Measurements from ENCODE around the gene TMEM243. TPM values are rescaled to one million over a fixed set of nuclear protein-coding genes. Genes with fewer than 3 reads are reported as not detected.

TMEM243 gene
- total and polyA plus RNA-seq, 2 experiments from 2014 or later = 44.5 to 82.5 TPM

DNA sequence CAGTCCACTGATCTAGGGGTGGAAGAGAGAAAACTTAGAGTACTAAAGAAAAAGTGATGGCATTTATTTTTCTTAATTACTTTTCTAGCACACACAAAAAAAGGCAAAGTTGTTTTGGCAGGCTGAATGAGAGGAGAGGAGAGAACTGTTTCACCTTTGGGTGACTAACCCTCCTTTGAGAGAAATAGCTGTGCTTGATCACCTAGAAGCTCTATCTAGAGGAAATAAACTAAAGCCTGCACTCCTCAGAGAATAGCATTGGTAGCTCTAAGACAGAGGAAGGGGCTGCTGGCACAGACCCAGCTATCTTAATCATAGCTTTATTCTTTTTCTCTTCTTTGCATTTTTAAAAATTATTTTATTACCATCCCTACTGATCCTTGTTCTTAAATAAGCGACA lies 6.3 kb downstream of the TMEM243 start:
- H4K20me1 ChIP-seq (replicated peaks; ENCODE audit: insufficient read depth) = peaks cover 20% of the 10 kb centered on the region

DNA sequence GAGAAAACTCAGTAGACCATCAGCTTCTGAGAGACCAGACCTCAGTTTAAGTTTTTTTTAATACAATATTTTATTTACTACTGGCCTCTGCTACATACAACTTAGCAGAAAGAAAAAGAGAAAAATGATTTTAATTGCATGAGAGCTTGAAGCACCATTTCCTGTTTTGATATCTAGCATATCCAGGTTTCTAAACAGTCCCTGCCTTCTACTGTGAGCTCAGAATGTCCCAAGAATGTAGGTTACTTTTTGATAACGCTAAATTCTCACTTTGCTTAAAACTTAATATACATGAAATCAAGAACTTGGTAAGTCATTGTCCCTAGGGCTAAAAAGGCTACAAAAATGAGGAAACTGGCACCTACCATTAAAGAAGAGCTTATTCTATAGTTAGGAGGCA lies 7.0 kb downstream of the TMEM243 start:
- no peak overlapping the region for H3K27ac ChIP-seq (ENCODE audit: low read depth)
- H3K9me2 ChIP-seq (ENCODE audit: insufficient read depth) = 0 out of 2 replicates have a peak, but pooled peaks cover 8% of the 10 kb centered on the region
- H3K4me1 ChIP-seq (ENCODE audit: insufficient read depth) = no peaks in the 10 kb centered on the region
- no peaks in the 10 kb centered on the region for H3K27me3 ChIP-seq (ENCODE audit: insufficient read depth)
- peaks cover 90% of the 10 kb centered on the region for H3K79me2 ChIP-seq (replicated peaks; ENCODE audit: insufficient read depth)
- H3K4me3 ChIP-seq = no peak overlapping the region
- H3K4me2 ChIP-seq = no peak overlapping the region
- peaks cover 6% of the 10 kb centered on the region for H3K27me3 Mint-ChIP-seq (ENCODE audit: insufficient read depth, low read depth, poor library complexity)
- H2AFZ ChIP-seq = no peak overlapping the region
- H3K4me3 Mint-ChIP-seq = no peak overlapping the region
- peaks cover 5% of the 10 kb centered on the region; the same call in 2 of the 3 replicates for H3K4me1 Mint-ChIP-seq
- H4K20me1 ChIP-seq (replicated peaks; ENCODE audit: insufficient read depth) = peaks cover 14% of the 10 kb centered on the region
- no peaks in the 10 kb centered on the region for H3F3A ChIP-seq (replicated peaks; ENCODE audit: low read depth)
- H3K27ac Mint-ChIP-seq = no peak overlapping the region
- H3K36me3 ChIP-seq (ENCODE audit: insufficient read depth) = no peaks in the 10 kb centered on the region
- no peak for DNase-seq (ENCODE audit: low spot score)
- ATAC-seq = no peak
- H3K9me3 Mint-ChIP-seq = peaks cover 16% of the 10 kb centered on the region
- H3K36me3 Mint-ChIP-seq (ENCODE audit: low read depth) = peaks cover 57% of the 10 kb centered on the region
- TF ChIP-seq, protein P1, sequence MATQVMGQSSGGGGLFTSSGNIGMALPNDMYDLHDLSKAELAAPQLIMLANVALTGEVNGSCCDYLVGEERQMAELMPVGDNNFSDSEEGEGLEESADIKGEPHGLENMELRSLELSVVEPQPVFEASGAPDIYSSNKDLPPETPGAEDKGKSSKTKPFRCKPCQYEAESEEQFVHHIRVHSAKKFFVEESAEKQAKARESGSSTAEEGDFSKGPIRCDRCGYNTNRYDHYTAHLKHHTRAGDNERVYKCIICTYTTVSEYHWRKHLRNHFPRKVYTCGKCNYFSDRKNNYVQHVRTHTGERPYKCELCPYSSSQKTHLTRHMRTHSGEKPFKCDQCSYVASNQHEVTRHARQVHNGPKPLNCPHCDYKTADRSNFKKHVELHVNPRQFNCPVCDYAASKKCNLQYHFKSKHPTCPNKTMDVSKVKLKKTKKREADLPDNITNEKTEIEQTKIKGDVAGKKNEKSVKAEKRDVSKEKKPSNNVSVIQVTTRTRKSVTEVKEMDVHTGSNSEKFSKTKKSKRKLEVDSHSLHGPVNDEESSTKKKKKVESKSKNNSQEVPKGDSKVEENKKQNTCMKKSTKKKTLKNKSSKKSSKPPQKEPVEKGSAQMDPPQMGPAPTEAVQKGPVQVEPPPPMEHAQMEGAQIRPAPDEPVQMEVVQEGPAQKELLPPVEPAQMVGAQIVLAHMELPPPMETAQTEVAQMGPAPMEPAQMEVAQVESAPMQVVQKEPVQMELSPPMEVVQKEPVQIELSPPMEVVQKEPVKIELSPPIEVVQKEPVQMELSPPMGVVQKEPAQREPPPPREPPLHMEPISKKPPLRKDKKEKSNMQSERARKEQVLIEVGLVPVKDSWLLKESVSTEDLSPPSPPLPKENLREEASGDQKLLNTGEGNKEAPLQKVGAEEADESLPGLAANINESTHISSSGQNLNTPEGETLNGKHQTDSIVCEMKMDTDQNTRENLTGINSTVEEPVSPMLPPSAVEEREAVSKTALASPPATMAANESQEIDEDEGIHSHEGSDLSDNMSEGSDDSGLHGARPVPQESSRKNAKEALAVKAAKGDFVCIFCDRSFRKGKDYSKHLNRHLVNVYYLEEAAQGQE (IDR thresholded peaks at IDR 0.05; ENCODE audit: unreplicated experiment) = no peak
- no peak for TF ChIP-seq POLR2AphosphoS5 (IDR thresholded peaks at IDR 0.05; ENCODE audit: low read depth)
- TF ChIP-seq EZH2 (IDR thresholded peaks at IDR 0.05; ENCODE audit: low read depth, unreplicated experiment) = no peak
- TF ChIP-seq, protein P2, sequence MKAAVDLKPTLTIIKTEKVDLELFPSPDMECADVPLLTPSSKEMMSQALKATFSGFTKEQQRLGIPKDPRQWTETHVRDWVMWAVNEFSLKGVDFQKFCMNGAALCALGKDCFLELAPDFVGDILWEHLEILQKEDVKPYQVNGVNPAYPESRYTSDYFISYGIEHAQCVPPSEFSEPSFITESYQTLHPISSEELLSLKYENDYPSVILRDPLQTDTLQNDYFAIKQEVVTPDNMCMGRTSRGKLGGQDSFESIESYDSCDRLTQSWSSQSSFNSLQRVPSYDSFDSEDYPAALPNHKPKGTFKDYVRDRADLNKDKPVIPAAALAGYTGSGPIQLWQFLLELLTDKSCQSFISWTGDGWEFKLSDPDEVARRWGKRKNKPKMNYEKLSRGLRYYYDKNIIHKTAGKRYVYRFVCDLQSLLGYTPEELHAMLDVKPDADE (IDR thresholded peaks at IDR 0.05) = no peak
- TF ChIP-seq, protein P3, sequence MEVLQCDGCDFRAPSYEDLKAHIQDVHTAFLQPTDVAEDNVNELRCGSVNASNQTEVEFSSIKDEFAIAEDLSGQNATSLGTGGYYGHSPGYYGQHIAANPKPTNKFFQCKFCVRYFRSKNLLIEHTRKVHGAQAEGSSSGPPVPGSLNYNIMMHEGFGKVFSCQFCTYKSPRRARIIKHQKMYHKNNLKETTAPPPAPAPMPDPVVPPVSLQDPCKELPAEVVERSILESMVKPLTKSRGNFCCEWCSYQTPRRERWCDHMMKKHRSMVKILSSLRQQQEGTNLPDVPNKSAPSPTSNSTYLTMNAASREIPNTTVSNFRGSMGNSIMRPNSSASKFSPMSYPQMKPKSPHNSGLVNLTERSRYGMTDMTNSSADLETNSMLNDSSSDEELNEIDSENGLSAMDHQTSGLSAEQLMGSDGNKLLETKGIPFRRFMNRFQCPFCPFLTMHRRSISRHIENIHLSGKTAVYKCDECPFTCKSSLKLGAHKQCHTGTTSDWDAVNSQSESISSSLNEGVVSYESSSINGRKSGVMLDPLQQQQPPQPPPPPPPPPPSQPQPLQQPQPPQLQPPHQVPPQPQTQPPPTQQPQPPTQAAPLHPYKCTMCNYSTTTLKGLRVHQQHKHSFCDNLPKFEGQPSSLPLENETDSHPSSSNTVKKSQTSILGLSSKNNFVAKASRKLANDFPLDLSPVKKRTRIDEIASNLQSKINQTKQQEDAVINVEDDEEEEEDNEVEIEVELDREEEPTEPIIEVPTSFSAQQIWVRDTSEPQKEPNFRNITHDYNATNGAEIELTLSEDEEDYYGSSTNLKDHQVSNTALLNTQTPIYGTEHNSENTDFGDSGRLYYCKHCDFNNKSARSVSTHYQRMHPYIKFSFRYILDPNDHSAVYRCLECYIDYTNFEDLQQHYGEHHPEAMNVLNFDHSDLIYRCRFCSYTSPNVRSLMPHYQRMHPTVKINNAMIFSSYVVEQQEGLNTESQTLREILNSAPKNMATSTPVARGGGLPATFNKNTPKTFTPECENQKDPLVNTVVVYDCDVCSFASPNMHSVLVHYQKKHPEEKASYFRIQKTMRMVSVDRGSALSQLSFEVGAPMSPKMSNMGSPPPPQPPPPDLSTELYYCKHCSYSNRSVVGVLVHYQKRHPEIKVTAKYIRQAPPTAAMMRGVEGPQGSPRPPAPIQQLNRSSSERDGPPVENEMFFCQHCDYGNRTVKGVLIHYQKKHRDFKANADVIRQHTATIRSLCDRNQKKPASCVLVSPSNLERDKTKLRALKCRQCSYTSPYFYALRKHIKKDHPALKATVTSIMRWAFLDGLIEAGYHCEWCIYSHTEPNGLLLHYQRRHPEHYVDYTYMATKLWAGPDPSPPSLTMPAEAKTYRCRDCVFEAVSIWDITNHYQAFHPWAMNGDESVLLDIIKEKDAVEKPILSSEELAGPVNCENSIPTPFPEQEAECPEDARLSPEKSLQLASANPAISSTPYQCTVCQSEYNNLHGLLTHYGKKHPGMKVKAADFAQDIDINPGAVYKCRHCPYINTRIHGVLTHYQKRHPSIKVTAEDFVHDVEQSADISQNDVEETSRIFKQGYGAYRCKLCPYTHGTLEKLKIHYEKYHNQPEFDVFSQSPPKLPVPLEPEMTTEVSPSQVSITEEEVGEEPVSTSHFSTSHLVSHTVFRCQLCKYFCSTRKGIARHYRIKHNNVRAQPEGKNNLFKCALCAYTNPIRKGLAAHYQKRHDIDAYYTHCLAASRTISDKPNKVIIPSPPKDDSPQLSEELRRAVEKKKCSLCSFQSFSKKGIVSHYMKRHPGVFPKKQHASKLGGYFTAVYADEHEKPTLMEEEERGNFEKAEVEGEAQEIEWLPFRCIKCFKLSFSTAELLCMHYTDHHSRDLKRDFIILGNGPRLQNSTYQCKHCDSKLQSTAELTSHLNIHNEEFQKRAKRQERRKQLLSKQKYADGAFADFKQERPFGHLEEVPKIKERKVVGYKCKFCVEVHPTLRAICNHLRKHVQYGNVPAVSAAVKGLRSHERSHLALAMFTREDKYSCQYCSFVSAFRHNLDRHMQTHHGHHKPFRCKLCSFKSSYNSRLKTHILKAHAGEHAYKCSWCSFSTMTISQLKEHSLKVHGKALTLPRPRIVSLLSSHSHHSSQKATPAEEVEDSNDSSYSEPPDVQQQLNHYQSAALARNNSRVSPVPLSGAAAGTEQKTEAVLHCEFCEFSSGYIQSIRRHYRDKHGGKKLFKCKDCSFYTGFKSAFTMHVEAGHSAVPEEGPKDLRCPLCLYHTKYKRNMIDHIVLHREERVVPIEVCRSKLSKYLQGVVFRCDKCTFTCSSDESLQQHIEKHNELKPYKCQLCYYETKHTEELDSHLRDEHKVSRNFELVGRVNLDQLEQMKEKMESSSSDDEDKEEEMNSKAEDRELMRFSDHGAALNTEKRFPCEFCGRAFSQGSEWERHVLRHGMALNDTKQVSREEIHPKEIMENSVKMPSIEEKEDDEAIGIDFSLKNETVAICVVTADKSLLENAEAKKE (CRISPR knock-in tag; IDR thresholded peaks at IDR 0.05) = no peak
- no peak for TF ChIP-seq JUNB (IDR thresholded peaks at IDR 0.05; ENCODE audit: unreplicated experiment)
- TF ChIP-seq STAT1 (IDR thresholded peaks at IDR 0.05; ENCODE audit: unreplicated experiment) = no peak
- no peak for TF ChIP-seq EZH2phosphoT487 (IDR thresholded peaks at IDR 0.05; ENCODE audit: unreplicated experiment)
- TF ChIP-seq ZNF114 (CRISPR knock-in tag; IDR thresholded peaks at IDR 0.05) = no peak
- TF ChIP-seq NANOG (IDR thresholded peaks at IDR 0.05; ENCODE audit: borderline replicate concordance) = no peak

More for the DNA sequence above, 6.3 kb downstream of the TMEM243 start:
- TF ChIP-seq EZH2phosphoT487 (IDR thresholded peaks at IDR 0.05; ENCODE audit: unreplicated experiment) = no peak
- TF ChIP-seq JUNB (IDR thresholded peaks at IDR 0.05; ENCODE audit: unreplicated experiment) = no peak
- no peak for TF ChIP-seq NANOG (IDR thresholded peaks at IDR 0.05; ENCODE audit: borderline replicate concordance)
- no peak overlapping the region for H3K4me3 ChIP-seq
- H3K4me3 Mint-ChIP-seq = no peak overlapping the region
- 0 out of 2 replicates have a peak, but pooled peaks cover 7% of the 10 kb centered on the region for H3K9me2 ChIP-seq (ENCODE audit: insufficient read depth)
- H2AFZ ChIP-seq = no peak overlapping the region
- no peak for DNase-seq (ENCODE audit: low spot score)
- no peak for ATAC-seq
- H3F3A ChIP-seq (replicated peaks; ENCODE audit: low read depth) = no peaks in the 10 kb centered on the region
- H3K27me3 Mint-ChIP-seq (ENCODE audit: insufficient read depth, low read depth, poor library complexity) = peaks cover 6% of the 10 kb centered on the region
- no peak overlapping the region for H3K27ac ChIP-seq (ENCODE audit: low read depth)
- peaks cover 9% of the 10 kb centered on the region for H3K4me1 Mint-ChIP-seq
- peaks cover 9% of the 10 kb centered on the region for H3K9me3 Mint-ChIP-seq
- H3K27ac Mint-ChIP-seq = no peak overlapping the region
- no peaks in the 10 kb centered on the region for H3K36me3 ChIP-seq (ENCODE audit: insufficient read depth)
- H3K4me2 ChIP-seq = no peak overlapping the region
- H3K4me1 ChIP-seq (ENCODE audit: insufficient read depth) = peaks cover 3% of the 10 kb centered on the region
- peaks cover 50% of the 10 kb centered on the region for H3K36me3 Mint-ChIP-seq (ENCODE audit: low read depth)
- peaks cover 90% of the 10 kb centered on the region for H3K79me2 ChIP-seq (replicated peaks; ENCODE audit: insufficient read depth)
- H3K27me3 ChIP-seq (ENCODE audit: insufficient read depth) = no peaks in the 10 kb centered on the region

All from GM23338 (cell line).